Panc1 (cell line): Measurements from ENCODE around the gene ZNF526. TPM values are rescaled to one million over a fixed set of nuclear protein-coding genes. Genes with fewer than 3 reads are reported as not detected.

Experiments
- ATAC-seq: fragments of 200-7000 bp; cut with Tn5 transposase; 2 replicates; pipeline ENCODE4 v1.9.1; 2020; ENCODE audit warnings: mild to moderate bottlenecking, moderate library complexity
- BruUV-seq: library from RNA; stranded (reverse); fragments of 400-500 nt; replicated peaks from 2 replicates; lab custom pipeline; 2021; lab: Mats Ljungman, UMichigan
- CTCF ChIA-PET: fragments of 300-600 bp; sonication (Branson Sonifier 250); formaldehyde crosslinking; loops from one replicate; lab custom pipeline; 2022; ENCODE audit warnings: antibody characterized with exemption; lab: Charles Lee
- POLR2A ChIA-PET: fragments of 300-600 bp; sonication (Branson Sonifier 250); formaldehyde crosslinking; loops from one replicate; lab custom pipeline; 2022; ENCODE audit warnings: antibody characterized with exemption; lab: Charles Lee
- DNase-seq: peaks from one replicate; pipeline ENCODE4 v3.0.0-alpha.2; 2010; ENCODE audit warnings: low read depth, low spot score
- H3K27ac ChIP-seq: 2 replicates; pipeline ENCODE4 v1.5.1; 2011; ENCODE audit warnings: mild to moderate bottlenecking, low read length, inconsistent platforms
- H3K27me3 ChIP-seq: fragments of 200-500 bp; sonication (Bioruptor generic); 2 replicates; pipeline ENCODE4 v1.6.0; 2014; ENCODE audit warnings: low read length, inconsistent platforms; ENCODE audit not compliant: control insufficient read depth, insufficient read depth
- H3K36me3 ChIP-seq: fragments of 200-500 bp; sonication (Bioruptor generic); 2 replicates; pipeline ENCODE4 v1.5.1; 2014; ENCODE audit warnings: inconsistent platforms, mild to moderate bottlenecking, low read length, moderate library complexity; ENCODE audit not compliant: control insufficient read depth, insufficient read depth
- H3K4me1 ChIP-seq: 2 replicates; pipeline ENCODE4 v1.5.1; 2011; ENCODE audit warnings: inconsistent platforms, mild to moderate bottlenecking, low read length, moderate library complexity; ENCODE audit not compliant: control insufficient read depth, insufficient read depth
- H3K4me3 ChIP-seq, 2 experiments: 2 replicates each; pipeline ENCODE4 v1.5.1; 2011 to 2012; ENCODE audit warnings: low read depth in 2 of 2, low read length in 2 of 2, mild to moderate bottlenecking in 2 of 2, inconsistent platforms in 1 of 2, moderate library complexity in 1 of 2
- H3K9me3 ChIP-seq: fragments of 200-500 bp; sonication (Bioruptor generic); 2 replicates; pipeline ENCODE4 v1.5.1; 2014; ENCODE audit warnings: low read depth, mild to moderate bottlenecking, inconsistent platforms, low read length, moderate library complexity; ENCODE audit not compliant: control insufficient read depth, insufficient read depth
- POLR2AphosphoS5 ChIP-seq: IDR thresholded peaks from 2 replicates; pipeline ENCODE4 v1.6.1; 2012; ENCODE audit warnings: mild to moderate bottlenecking, low read depth, low read length, moderate library complexity
- SIN3A ChIP-seq: IDR thresholded peaks from 2 replicates; pipeline ENCODE4 v1.6.1; 2012; ENCODE audit warnings: low read depth, mild to moderate bottlenecking, low read length, moderate library complexity, borderline replicate concordance; ENCODE audit not compliant: insufficient read depth
- TCF7L2 ChIP-seq: IDR thresholded peaks from 2 replicates; pipeline ENCODE4 v1.6.1; 2011; ENCODE audit warnings: mild to moderate bottlenecking, low read depth, low read length, inconsistent platforms
- in situ Hi-C: cut with HindIII; loops from 2 replicates; pipeline ENCODE4 v1.10.0; 2016; ENCODE audit warnings: low sequenced_read_pairs, low pct_unique_long_range_greater_than_20kb
- intact Hi-C: fragments of 100-400 bp; cut with micrococcal nuclease; formaldehyde crosslinking; loops from one replicate; pipeline ENCODE4 v1.10.0; 2022; ENCODE audit not compliant: unreplicated experiment
- total RNA-seq: library from RNA; stranded (reverse); gene quantifications from one replicate; pipeline ENCODE4 v1.2.1, GENCODE V29; 2021; ENCODE audit not compliant: unreplicated experiment
- TF ChIP-seq, protein P1 (sequence below): fragments of 450-650 bp; IDR thresholded peaks from 2 replicates; pipeline ENCODE4 v1.5.1; 2017; ENCODE audit warnings: mild to moderate bottlenecking
- TF ChIP-seq, protein P2 (sequence below), 2 experiments: IDR thresholded peaks; 2 replicates each; pipeline ENCODE4 v1.6.1; 2011 to 2012; ENCODE audit warnings: low read depth in 2 of 2, control low read depth in 1 of 2, low read length in 1 of 2, mild to moderate bottlenecking in 1 of 2, moderate library complexity in 1 of 2; ENCODE audit not compliant: insufficient read depth in 1 of 2

The ZNF526 gene
- total RNA-seq, 1 experiment from 2014 or later, result 10.5 TPM

DNA sequence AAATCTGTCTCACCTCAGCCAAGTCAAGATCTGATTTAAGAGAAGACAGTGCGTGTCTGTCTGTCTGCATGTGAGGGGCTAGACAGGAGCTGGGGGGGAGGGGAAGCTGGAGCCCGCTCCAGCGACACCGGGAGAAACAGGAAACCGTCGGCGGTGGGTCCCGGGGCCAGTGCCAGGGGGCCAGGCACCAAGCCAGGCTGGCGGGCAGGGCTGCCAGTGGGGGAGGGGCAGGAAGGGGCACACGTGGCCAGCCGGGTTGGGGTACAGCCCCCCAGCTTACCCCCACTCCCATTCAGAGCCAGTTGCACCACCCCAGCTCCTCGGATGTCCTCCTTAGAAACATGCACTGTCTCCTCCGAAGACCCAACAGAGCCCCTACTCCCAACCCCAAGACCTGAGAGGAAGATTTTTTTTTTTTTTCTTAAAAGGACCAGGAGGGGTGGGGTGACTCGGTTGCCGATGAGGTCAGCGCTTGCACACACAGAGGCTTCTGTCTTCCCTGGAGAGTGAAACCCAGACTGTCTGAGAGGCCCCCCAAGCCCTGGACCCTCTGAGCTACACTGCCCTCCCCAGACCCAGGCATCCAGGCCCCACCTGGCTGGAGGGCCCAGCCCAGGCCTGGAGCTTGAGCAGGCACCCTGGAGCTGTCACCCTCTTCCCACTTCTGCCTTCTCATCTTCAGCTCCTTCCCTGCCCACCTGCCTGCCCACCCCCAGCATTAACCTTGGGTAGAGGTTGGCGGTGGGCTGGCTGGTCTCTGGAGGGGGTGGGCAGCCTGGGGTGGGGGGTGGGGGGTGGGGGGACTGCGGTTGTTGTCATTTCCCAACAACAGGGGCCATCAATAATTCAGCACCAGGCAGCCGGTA, 30.8 kb downstream of the ZNF526 start:
- CTCF ChIA-PET, result interaction anchor here (0.7 kb wide), 1 partner anchor 364 kb away, joined by 3 read pairs; no protein-coding TSS in a partner anchor
- TF ChIP-seq, protein P1, sequence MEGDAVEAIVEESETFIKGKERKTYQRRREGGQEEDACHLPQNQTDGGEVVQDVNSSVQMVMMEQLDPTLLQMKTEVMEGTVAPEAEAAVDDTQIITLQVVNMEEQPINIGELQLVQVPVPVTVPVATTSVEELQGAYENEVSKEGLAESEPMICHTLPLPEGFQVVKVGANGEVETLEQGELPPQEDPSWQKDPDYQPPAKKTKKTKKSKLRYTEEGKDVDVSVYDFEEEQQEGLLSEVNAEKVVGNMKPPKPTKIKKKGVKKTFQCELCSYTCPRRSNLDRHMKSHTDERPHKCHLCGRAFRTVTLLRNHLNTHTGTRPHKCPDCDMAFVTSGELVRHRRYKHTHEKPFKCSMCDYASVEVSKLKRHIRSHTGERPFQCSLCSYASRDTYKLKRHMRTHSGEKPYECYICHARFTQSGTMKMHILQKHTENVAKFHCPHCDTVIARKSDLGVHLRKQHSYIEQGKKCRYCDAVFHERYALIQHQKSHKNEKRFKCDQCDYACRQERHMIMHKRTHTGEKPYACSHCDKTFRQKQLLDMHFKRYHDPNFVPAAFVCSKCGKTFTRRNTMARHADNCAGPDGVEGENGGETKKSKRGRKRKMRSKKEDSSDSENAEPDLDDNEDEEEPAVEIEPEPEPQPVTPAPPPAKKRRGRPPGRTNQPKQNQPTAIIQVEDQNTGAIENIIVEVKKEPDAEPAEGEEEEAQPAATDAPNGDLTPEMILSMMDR, result no peak
- no peak for TF ChIP-seq SIN3A
- TF ChIP-seq, protein P2, sequence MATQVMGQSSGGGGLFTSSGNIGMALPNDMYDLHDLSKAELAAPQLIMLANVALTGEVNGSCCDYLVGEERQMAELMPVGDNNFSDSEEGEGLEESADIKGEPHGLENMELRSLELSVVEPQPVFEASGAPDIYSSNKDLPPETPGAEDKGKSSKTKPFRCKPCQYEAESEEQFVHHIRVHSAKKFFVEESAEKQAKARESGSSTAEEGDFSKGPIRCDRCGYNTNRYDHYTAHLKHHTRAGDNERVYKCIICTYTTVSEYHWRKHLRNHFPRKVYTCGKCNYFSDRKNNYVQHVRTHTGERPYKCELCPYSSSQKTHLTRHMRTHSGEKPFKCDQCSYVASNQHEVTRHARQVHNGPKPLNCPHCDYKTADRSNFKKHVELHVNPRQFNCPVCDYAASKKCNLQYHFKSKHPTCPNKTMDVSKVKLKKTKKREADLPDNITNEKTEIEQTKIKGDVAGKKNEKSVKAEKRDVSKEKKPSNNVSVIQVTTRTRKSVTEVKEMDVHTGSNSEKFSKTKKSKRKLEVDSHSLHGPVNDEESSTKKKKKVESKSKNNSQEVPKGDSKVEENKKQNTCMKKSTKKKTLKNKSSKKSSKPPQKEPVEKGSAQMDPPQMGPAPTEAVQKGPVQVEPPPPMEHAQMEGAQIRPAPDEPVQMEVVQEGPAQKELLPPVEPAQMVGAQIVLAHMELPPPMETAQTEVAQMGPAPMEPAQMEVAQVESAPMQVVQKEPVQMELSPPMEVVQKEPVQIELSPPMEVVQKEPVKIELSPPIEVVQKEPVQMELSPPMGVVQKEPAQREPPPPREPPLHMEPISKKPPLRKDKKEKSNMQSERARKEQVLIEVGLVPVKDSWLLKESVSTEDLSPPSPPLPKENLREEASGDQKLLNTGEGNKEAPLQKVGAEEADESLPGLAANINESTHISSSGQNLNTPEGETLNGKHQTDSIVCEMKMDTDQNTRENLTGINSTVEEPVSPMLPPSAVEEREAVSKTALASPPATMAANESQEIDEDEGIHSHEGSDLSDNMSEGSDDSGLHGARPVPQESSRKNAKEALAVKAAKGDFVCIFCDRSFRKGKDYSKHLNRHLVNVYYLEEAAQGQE (IDR thresholded peaks at IDR 0.05; ENCODE audit: insufficient read depth in 1 of 2, low read depth in 2 of 2, low read length in 1 of 2), result no peak
- TF ChIP-seq TCF7L2, result no peak
- no peak for TF ChIP-seq POLR2AphosphoS5
- H3K27ac ChIP-seq, result peak overlapping the region; percentile 57; the same call in 1 of the 2 replicates
- H3K9me3 ChIP-seq, result no peaks in the 10 kb centered on the region
- ATAC-seq (no peak), DNase-seq (no peak)
- POLR2A ChIA-PET, result interaction anchor here (0.6 to 0.7 kb wide), 2 partner anchors 31 to 90 kb away, joined by 5 to 13 read pairs; no protein-coding TSS in a partner anchor
- H3K27me3 ChIP-seq, result no peaks in the 10 kb centered on the region
- in situ Hi-C loops, result no loop called here
- peak overlapping the region; percentile 2 to 66; a peak in 2 of 4 replicates for H3K4me3 ChIP-seq
- BruUV-seq, result TSS peak; percentile 32
- intact Hi-C loops, result no loop called here
- no peaks in the 10 kb centered on the region; the same call in 1 of the 2 replicates for H3K36me3 ChIP-seq
- peaks cover 36% of the 10 kb centered on the region for H3K4me1 ChIP-seq

DNA sequence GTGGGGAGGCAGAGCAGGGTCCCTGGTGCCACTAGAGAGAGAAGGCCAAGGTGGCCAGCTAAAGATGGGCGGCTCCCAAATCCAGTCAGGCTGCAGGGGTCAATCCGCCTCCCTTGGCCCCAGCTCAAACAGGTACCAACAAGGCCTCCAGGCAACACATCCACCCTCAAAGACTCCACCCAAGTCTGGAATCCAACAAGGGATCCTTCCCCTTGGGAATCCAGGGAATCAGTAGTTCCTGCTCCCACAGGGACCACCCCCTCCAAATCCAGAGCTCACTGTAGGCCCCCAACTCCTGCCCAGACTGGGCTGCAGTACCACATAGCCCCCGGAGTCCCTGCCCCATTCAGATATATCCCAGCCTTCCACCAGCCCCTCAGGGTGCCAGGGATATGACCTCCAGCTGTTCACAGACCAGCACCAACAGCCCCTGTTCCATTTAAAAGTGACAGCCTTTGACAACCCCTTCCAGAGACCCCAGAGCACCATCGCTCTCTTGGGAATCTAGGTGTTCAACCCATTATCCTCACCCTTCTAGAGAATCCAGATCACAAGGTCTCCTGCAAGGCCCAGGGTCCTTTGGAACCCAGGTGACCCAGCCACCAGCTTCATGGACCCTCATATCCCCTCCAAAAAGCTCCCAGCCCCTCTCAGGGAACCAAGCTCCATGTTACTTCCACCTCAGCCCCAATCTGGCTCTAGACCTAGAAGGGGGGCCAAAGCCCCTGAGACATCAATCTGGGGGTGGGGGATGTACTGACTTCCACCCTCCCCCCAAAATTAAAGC, 31.7 kb downstream of the ZNF526 start:
- POLR2A ChIA-PET, result interaction anchor here (0.6 kb wide), 1 partner anchor 89 kb away, joined by 13 read pairs; no protein-coding TSS in a partner anchor
- intact Hi-C loops (no loop called here), in situ Hi-C loops (no loop called here)
- CTCF ChIA-PET, result no interaction called here
- no peak for DNase-seq
- TSS peak; percentile 53 for BruUV-seq
- H3K27me3 ChIP-seq, result no peaks in the 10 kb centered on the region
- peaks cover 33% of the 10 kb centered on the region for H3K4me1 ChIP-seq
- H3K4me3 ChIP-seq, result peak overlapping the region; percentile 11 to 66; a peak in 3 of 4 replicates
- H3K36me3 ChIP-seq, result no peaks in the 10 kb centered on the region; the same call in 1 of the 2 replicates
- no peaks in the 10 kb centered on the region for H3K9me3 ChIP-seq
- no peak for ATAC-seq
- TF ChIP-seq TCF7L2 (no peak), POLR2AphosphoS5 (no peak), SIN3A (no peak)
- TF ChIP-seq, protein P1, result no peak
- TF ChIP-seq, protein P2 (IDR thresholded peaks at IDR 0.05; ENCODE audit: insufficient read depth in 1 of 2, low read depth in 2 of 2, low read length in 1 of 2), result no peak
- peak overlapping the region; percentile 84 for H3K27ac ChIP-seq
